CD4-positive, alpha-beta T cell (primary cell): ENCODE measurements around the gene BTBD16. TPM values are rescaled to one million over a fixed set of nuclear protein-coding genes. Genes with fewer than 3 reads are reported as not detected.

Experiments
- ATAC-seq: fragments of 200-7000 bp; cut with Tn5 transposase; one replicate; pipeline ENCODE4 v1.10.0; 2022; ENCODE audit warnings: mild to moderate bottlenecking; ENCODE audit not compliant: poor library complexity
- CTCF ChIA-PET: fragments of 350-600 bp; sonication (Branson Sonifier 250); formaldehyde crosslinking; loops from one replicate; lab custom pipeline; 2021; ENCODE audit warnings: antibody characterized with exemption, inconsistent platforms; lab: Charles Lee
- POLR2A ChIA-PET: fragments of 350-600 bp; sonication (Branson Sonifier 250); formaldehyde crosslinking; loops from one replicate; lab custom pipeline; 2021; ENCODE audit warnings: antibody characterized with exemption, inconsistent platforms; lab: Charles Lee
- DNase-seq, 14 experiments: peaks; one replicate each; pipeline ENCODE4 v3.0.0-alpha.2; 2013 to 2020; ENCODE audit warnings: mixed read lengths in 2 of 14
- H3K27ac ChIP-seq, 2 donors: one replicate each; pipeline versions ENCODE4 v1.5.1 to v1.7.0; 2013; ENCODE audit warnings: low read length in 2 of 2, low read depth in 1 of 2, mild to moderate bottlenecking in 1 of 2
- H3K27me3 ChIP-seq, 2 experiments: 1 replicate in 1 of 2; 2 replicates in 1 of 2; pipeline versions ENCODE4 v1.6.1 to v1.7.0; 2013; ENCODE audit warnings: low read length in 2 of 2, control low read depth in 1 of 2, mild to moderate bottlenecking in 1 of 2, moderate library complexity in 1 of 2; ENCODE audit not compliant: insufficient read depth in 2 of 2, control insufficient read depth in 1 of 2
- H3K36me3 ChIP-seq: one replicate; pipeline ENCODE4 v1.6.1; 2013; ENCODE audit warnings: low read length, control low read depth; ENCODE audit not compliant: insufficient read depth
- H3K4me1 ChIP-seq: one replicate; pipeline ENCODE4 v1.6.1; 2013; ENCODE audit warnings: low read length, control low read depth; ENCODE audit not compliant: insufficient read depth
- H3K4me3 ChIP-seq: one replicate; pipeline ENCODE4 v1.5.1; 2013; ENCODE audit warnings: mild to moderate bottlenecking, low read length, moderate library complexity
- H3K9me3 ChIP-seq, 2 experiments: 1 replicate in 1 of 2; 2 replicates in 1 of 2; pipeline versions ENCODE4 v1.6.1 to v1.7.0; 2013; ENCODE audit warnings: low read length in 2 of 2, mild to moderate bottlenecking in 2 of 2, control low read depth in 1 of 2, moderate library complexity in 1 of 2; ENCODE audit not compliant: control insufficient read depth in 1 of 2, insufficient read depth in 1 of 2
- H3K27ac Mint-ChIP-seq: one replicate; pipeline ENCODE4 v1.8.0; 2020; ENCODE audit warnings: mixed read lengths
- H3K27me3 Mint-ChIP-seq: one replicate; pipeline ENCODE4 v1.8.0; 2021; ENCODE audit warnings: mixed read lengths
- H3K36me3 Mint-ChIP-seq: one replicate; pipeline ENCODE4 v1.8.0; 2021; ENCODE audit warnings: low read depth, mixed read lengths
- H3K4me1 Mint-ChIP-seq: one replicate; pipeline ENCODE4 v1.8.0; 2021; ENCODE audit warnings: low read depth, mixed read lengths
- H3K4me3 Mint-ChIP-seq: one replicate; pipeline ENCODE4 v1.8.0; 2020; ENCODE audit warnings: mild to moderate bottlenecking, mixed read lengths
- H3K9me3 Mint-ChIP-seq: one replicate; pipeline ENCODE4 v1.8.0; 2020; ENCODE audit warnings: mixed read lengths
- intact Hi-C, 2 experiments: fragments of 100-400 bp; cut with DNase I in 1 of 2; cut with micrococcal nuclease in 1 of 2; formaldehyde crosslinking; loops; one replicate each; pipeline versions ENCODE4 v1.15.1 to v1.9.0; 2023 to 2025; cut with DNase I, micrococcal nuclease
- total RNA-seq, 174 experiments: library from RNA in 2 of 174; stranded (reverse) in 2 of 174; gene quantifications; one replicate each; pipeline ENCODE4 v1.2.3 and lab custom pipeline; 2021 to 2026
- TF ChIP-seq, protein P1 (sequence below): fragments of 200-600 bp; IDR thresholded peaks from one replicate; pipeline ENCODE4 v1.8.0; 2022; ENCODE audit warnings: antibody characterized with exemption, mild to moderate bottlenecking

BTBD16 gene
- total RNA-seq, 2 experiments from 2014 or later: not detected

GRCh38 chr10:122348935-122349361 is 77.9 kb downstream of the BTBD16 start:
- Histone ChIP-seq H3K9me3 (no peaks in the 10 kb centered on the region), H3K27me3 (peaks cover 0 to 2% of the 10 kb centered on the region in 2 experiments), H3K4me3 (no peak overlapping the region), H3K27ac (no peak overlapping the region), H3K4me1 (no peaks in the 10 kb centered on the region), H3K36me3 (no peaks in the 10 kb centered on the region)
- ChIA-PET CTCF (no interaction called here), POLR2A (no interaction called here)
- no peak for ATAC-seq
- Mint-ChIP-seq H3K27ac (no peak overlapping the region), H3K9me3 (no peaks in the 10 kb centered on the region), H3K36me3 (no peaks in the 10 kb centered on the region), H3K27me3 (no peaks in the 10 kb centered on the region), H3K4me1 (no peaks in the 10 kb centered on the region), H3K4me3 (no peak overlapping the region)
- DNase-seq: no peak
- TF ChIP-seq, protein P1, sequence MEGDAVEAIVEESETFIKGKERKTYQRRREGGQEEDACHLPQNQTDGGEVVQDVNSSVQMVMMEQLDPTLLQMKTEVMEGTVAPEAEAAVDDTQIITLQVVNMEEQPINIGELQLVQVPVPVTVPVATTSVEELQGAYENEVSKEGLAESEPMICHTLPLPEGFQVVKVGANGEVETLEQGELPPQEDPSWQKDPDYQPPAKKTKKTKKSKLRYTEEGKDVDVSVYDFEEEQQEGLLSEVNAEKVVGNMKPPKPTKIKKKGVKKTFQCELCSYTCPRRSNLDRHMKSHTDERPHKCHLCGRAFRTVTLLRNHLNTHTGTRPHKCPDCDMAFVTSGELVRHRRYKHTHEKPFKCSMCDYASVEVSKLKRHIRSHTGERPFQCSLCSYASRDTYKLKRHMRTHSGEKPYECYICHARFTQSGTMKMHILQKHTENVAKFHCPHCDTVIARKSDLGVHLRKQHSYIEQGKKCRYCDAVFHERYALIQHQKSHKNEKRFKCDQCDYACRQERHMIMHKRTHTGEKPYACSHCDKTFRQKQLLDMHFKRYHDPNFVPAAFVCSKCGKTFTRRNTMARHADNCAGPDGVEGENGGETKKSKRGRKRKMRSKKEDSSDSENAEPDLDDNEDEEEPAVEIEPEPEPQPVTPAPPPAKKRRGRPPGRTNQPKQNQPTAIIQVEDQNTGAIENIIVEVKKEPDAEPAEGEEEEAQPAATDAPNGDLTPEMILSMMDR: no peak
- intact Hi-C loops: no loop called here

DNA sequence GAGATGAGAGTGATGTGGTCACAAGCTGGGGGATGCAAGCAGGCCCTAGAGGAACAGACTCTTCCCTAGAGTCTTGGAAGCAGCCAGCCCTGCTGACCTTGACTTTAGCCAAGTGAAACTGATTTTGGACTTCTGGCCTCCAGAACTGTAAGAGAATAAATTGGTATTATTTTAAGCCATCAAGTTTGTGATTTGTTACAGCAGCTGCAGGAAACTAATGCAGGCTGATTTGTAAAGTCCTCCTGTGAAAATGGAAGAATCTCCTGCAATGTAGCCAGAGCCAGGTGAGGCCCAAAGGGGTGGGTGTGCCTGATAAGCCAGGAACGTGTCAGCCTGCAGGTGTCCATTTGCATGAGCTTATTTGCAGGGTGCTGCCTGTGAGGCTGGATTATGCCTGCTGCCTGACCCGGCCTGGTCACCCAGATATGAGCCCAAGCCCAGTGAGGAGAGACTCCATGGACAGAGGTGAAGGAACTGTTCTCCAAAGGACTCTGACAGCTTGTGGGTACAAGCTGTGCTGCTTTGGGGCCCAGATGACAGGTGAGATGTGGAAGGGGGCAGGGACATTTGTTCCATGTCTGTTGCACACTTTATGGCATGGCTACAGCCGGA is 78.8 kb downstream of the BTBD16 start:
- Mint-ChIP-seq H3K9me3 (no peaks in the 10 kb centered on the region), H3K36me3 (no peaks in the 10 kb centered on the region), H3K4me1 (no peaks in the 10 kb centered on the region), H3K27ac (no peak overlapping the region), H3K4me3 (no peak overlapping the region), H3K27me3 (no peaks in the 10 kb centered on the region)
- ChIA-PET CTCF (no interaction called here), POLR2A (interaction anchor here (0.7 kb wide), 1 partner anchor 72 kb away, joined by 3 read pairs; no protein-coding TSS in a partner anchor)
- Histone ChIP-seq H3K4me1 (no peaks in the 10 kb centered on the region), H3K9me3 (no peaks in the 10 kb centered on the region), H3K36me3 (no peaks in the 10 kb centered on the region), H3K4me3 (no peak overlapping the region), H3K27me3 (peaks cover 0 to 2% of the 10 kb centered on the region in 2 experiments), H3K27ac (no peak overlapping the region)
- no peak for DNase-seq
- intact Hi-C loops: no loop called here
- TF ChIP-seq, protein P1: no peak
- ATAC-seq: no peak

- no peak overlapping the region for H3K4me3 Mint-ChIP-seq
- intact Hi-C loops: no loop called here
- no peaks in the 10 kb centered on the region for H3K9me3 Mint-ChIP-seq
- Histone ChIP-seq H3K27me3 (peaks cover 0 to 2% of the 10 kb centered on the region in 2 experiments), H3K27ac (no peak overlapping the region), H3K4me3 (no peak overlapping the region), H3K9me3 (no peaks in the 10 kb centered on the region), H3K36me3 (no peaks in the 10 kb centered on the region), H3K4me1 (no peaks in the 10 kb centered on the region)
- no peak for DNase-seq
- H3K4me1 Mint-ChIP-seq: no peaks in the 10 kb centered on the region
- ChIA-PET POLR2A (no interaction called here), CTCF (no interaction called here)
- no peaks in the 10 kb centered on the region for H3K36me3 Mint-ChIP-seq
- TF ChIP-seq, protein P1: no peak
- H3K27me3 Mint-ChIP-seq: no peaks in the 10 kb centered on the region
- H3K27ac Mint-ChIP-seq: no peak overlapping the region
- ATAC-seq: no peak
Observed at GRCh38 chr10:122350893-122351292, 79.8 kb downstream of the BTBD16 start.
